ENCODE results near the gene PRELID1.
"Not testable (repeated sequence)": the region's sequence is repeated elsewhere in the genome, so short reads cannot be mapped to it uniquely, and the experiment has no call there.

PRELID1 gene

GRCh38 chr5:177303121-177303924 is at the start of gene PRELID1, which contains the start of gene RAB24:
PRELID1 (plus strand) TSS chr5:177303799; CDS start chr5:177303986, 187 bp downstream.
RAB24 (minus strand) TSS chr5:177303719; CDS start chr5:177303288, 431 bp downstream.
- H3K27ac ChIP-seq (ENCODE audit: low read depth, low read length), result peak within 1 kb of the TSS; percentile 77
- H3K4me1 ChIP-seq (ENCODE audit: control insufficient read depth, insufficient read depth, low read length), result peaks cover 26% of the 10 kb centered on the region
- H3K9ac ChIP-seq (ENCODE audit: low read length), result peak within 1 kb of the TSS; percentile 80
- peak within 1 kb of the TSS; percentile 94 for H3K4me3 ChIP-seq (ENCODE audit: low read length)
- H3K27me3 ChIP-seq (ENCODE audit: control insufficient read depth, insufficient read depth, low read length), result no peaks in the 10 kb centered on the region
- H3K36me3 ChIP-seq (ENCODE audit: control insufficient read depth, insufficient read depth, low read length), result peaks cover 14% of the 10 kb centered on the region

- no peaks in the 10 kb centered on the region for H3K4me1 ChIP-seq (ENCODE audit: control insufficient read depth, insufficient read depth, low read length)
- no peaks in the 10 kb centered on the region for H3K27me3 ChIP-seq (ENCODE audit: control insufficient read depth, insufficient read depth, low read length)
- H3K27ac ChIP-seq (ENCODE audit: low read depth, low read length), result no peak overlapping the region
- H3K36me3 ChIP-seq (ENCODE audit: control insufficient read depth, insufficient read depth, low read length), result peaks cover 6% of the 10 kb centered on the region
- no peak overlapping the region for H3K4me3 ChIP-seq (ENCODE audit: low read length)
- no peak overlapping the region for H3K9ac ChIP-seq (ENCODE audit: low read length)
These were observed 47.3 kb upstream of the PRELID1 start for GRCh38 chr5:177256296-177256695.

- not testable (repeated sequence) for H3K4me3 ChIP-seq (ENCODE audit: low read length); H3K9ac ChIP-seq (ENCODE audit: low read length); H3K27me3 ChIP-seq (ENCODE audit: control insufficient read depth, insufficient read depth, low read length); H3K27ac ChIP-seq (ENCODE audit: low read depth, low read length); H3K4me1 ChIP-seq (ENCODE audit: control insufficient read depth, insufficient read depth, low read length)
- peaks cover 16% of the 10 kb centered on the region for H3K36me3 ChIP-seq (ENCODE audit: control insufficient read depth, insufficient read depth, low read length)
These were observed 44.9 kb upstream of the PRELID1 start for GRCh38 chr5:177258711-177259110.

- Histone ChIP-seq H3K4me3 (ENCODE audit: low read length) (no peak overlapping the region), H3K36me3 (ENCODE audit: control insufficient read depth, insufficient read depth, low read length) (peaks cover 18% of the 10 kb centered on the region), H3K27me3 (ENCODE audit: control insufficient read depth, insufficient read depth, low read length) (no peaks in the 10 kb centered on the region)
These were observed 42.6 kb upstream of the PRELID1 start for GRCh38 chr5:177260961-177261360.

GRCh38 chr5:177261510-177261909 is 42.1 kb upstream of the PRELID1 start:
- H3K4me3 ChIP-seq (ENCODE audit: low read length), result no peak overlapping the region
- H3K36me3 ChIP-seq (ENCODE audit: control insufficient read depth, insufficient read depth, low read length), result peaks cover 23% of the 10 kb centered on the region
- H3K27me3 ChIP-seq (ENCODE audit: control insufficient read depth, insufficient read depth, low read length), result no peaks in the 10 kb centered on the region
- H3K9ac ChIP-seq (ENCODE audit: low read length), result no peak overlapping the region
- no peak overlapping the region for H3K27ac ChIP-seq (ENCODE audit: low read depth, low read length)
- no peaks in the 10 kb centered on the region for H3K4me1 ChIP-seq (ENCODE audit: control insufficient read depth, insufficient read depth, low read length)

More at GRCh38 chr5:177260961-177261360, 42.6 kb upstream of the PRELID1 start:
- H3K27ac ChIP-seq (ENCODE audit: low read depth, low read length), result no peak overlapping the region
- H3K4me1 ChIP-seq (ENCODE audit: control insufficient read depth, insufficient read depth, low read length), result no peaks in the 10 kb centered on the region
- no peak overlapping the region for H3K9ac ChIP-seq (ENCODE audit: low read length)

- Histone ChIP-seq H3K4me3 (ENCODE audit: low read length) (no peak overlapping the region), H3K4me1 (ENCODE audit: control insufficient read depth, insufficient read depth, low read length) (no peaks in the 10 kb centered on the region), H3K27ac (ENCODE audit: low read depth, low read length) (no peak overlapping the region), H3K27me3 (ENCODE audit: control insufficient read depth, insufficient read depth, low read length) (no peaks in the 10 kb centered on the region), H3K9ac (ENCODE audit: low read length) (no peak overlapping the region), H3K36me3 (ENCODE audit: control insufficient read depth, insufficient read depth, low read length) (peaks cover 30% of the 10 kb centered on the region)
These were observed 39.4 kb upstream of the PRELID1 start for GRCh38 chr5:177264178-177264577.

GRCh38 chr5:177265395-177265794 is 38.2 kb upstream of the PRELID1 start:
- no peak overlapping the region for H3K27ac ChIP-seq (ENCODE audit: low read depth, low read length)
- no peak overlapping the region for H3K4me3 ChIP-seq (ENCODE audit: low read length)
- H3K9ac ChIP-seq (ENCODE audit: low read length), result no peak overlapping the region
- H3K4me1 ChIP-seq (ENCODE audit: control insufficient read depth, insufficient read depth, low read length), result no peaks in the 10 kb centered on the region
- peaks cover 34% of the 10 kb centered on the region for H3K36me3 ChIP-seq (ENCODE audit: control insufficient read depth, insufficient read depth, low read length)
- no peaks in the 10 kb centered on the region for H3K27me3 ChIP-seq (ENCODE audit: control insufficient read depth, insufficient read depth, low read length)

- Histone ChIP-seq H3K4me1 (ENCODE audit: control insufficient read depth, insufficient read depth, low read length) (no peaks in the 10 kb centered on the region), H3K27ac (ENCODE audit: low read depth, low read length) (no peak overlapping the region), H3K27me3 (ENCODE audit: control insufficient read depth, insufficient read depth, low read length) (no peaks in the 10 kb centered on the region), H3K36me3 (ENCODE audit: control insufficient read depth, insufficient read depth, low read length) (peaks cover 35% of the 10 kb centered on the region), H3K4me3 (ENCODE audit: low read length) (no peak overlapping the region), H3K9ac (ENCODE audit: low read length) (no peak overlapping the region)
These were observed 34.2 kb upstream of the PRELID1 start for GRCh38 chr5:177269232-177269895.

GRCh38 chr5:177269976-177270375 is 33.6 kb upstream of the PRELID1 start:
- Histone ChIP-seq H3K4me3 (ENCODE audit: low read length) (no peak overlapping the region), H3K27ac (ENCODE audit: low read depth, low read length) (no peak overlapping the region), H3K4me1 (ENCODE audit: control insufficient read depth, insufficient read depth, low read length) (no peaks in the 10 kb centered on the region), H3K9ac (ENCODE audit: low read length) (no peak overlapping the region), H3K36me3 (ENCODE audit: control insufficient read depth, insufficient read depth, low read length) (peaks cover 35% of the 10 kb centered on the region), H3K27me3 (ENCODE audit: control insufficient read depth, insufficient read depth, low read length) (no peaks in the 10 kb centered on the region)

GRCh38 chr5:177270653-177271052 is 32.9 kb upstream of the PRELID1 start:
- Histone ChIP-seq H3K4me3 (ENCODE audit: low read length) (no peak overlapping the region), H3K9ac (ENCODE audit: low read length) (no peak overlapping the region), H3K27ac (ENCODE audit: low read depth, low read length) (no peak overlapping the region), H3K4me1 (ENCODE audit: control insufficient read depth, insufficient read depth, low read length) (no peaks in the 10 kb centered on the region), H3K27me3 (ENCODE audit: control insufficient read depth, insufficient read depth, low read length) (no peaks in the 10 kb centered on the region), H3K36me3 (ENCODE audit: control insufficient read depth, insufficient read depth, low read length) (peaks cover 35% of the 10 kb centered on the region)

GRCh38 chr5:177271113-177271512 is 32.5 kb upstream of the PRELID1 start:
- H3K27me3 ChIP-seq (ENCODE audit: control insufficient read depth, insufficient read depth, low read length), result no peaks in the 10 kb centered on the region
- no peak overlapping the region for H3K9ac ChIP-seq (ENCODE audit: low read length)
- H3K36me3 ChIP-seq (ENCODE audit: control insufficient read depth, insufficient read depth, low read length), result peaks cover 34% of the 10 kb centered on the region
- H3K4me3 ChIP-seq (ENCODE audit: low read length), result no peak overlapping the region
- no peak overlapping the region for H3K27ac ChIP-seq (ENCODE audit: low read depth, low read length)
- no peaks in the 10 kb centered on the region for H3K4me1 ChIP-seq (ENCODE audit: control insufficient read depth, insufficient read depth, low read length)

GRCh38 chr5:177275883-177276282 is 27.7 kb upstream of the PRELID1 start:
- Histone ChIP-seq H3K27me3 (ENCODE audit: control insufficient read depth, insufficient read depth, low read length) (no peaks in the 10 kb centered on the region), H3K36me3 (ENCODE audit: control insufficient read depth, insufficient read depth, low read length) (peaks cover 17% of the 10 kb centered on the region), H3K9ac (ENCODE audit: low read length) (no peak overlapping the region), H3K27ac (ENCODE audit: low read depth, low read length) (no peak overlapping the region), H3K4me3 (ENCODE audit: low read length) (no peak overlapping the region), H3K4me1 (ENCODE audit: control insufficient read depth, insufficient read depth, low read length) (no peaks in the 10 kb centered on the region)

All from rectal smooth muscle tissue (tissue), 1 donor.